Astrocyte (in vitro differentiated cells and primary cell): Measurements from ENCODE around the gene MATN4. TPM values are rescaled to one million over a fixed set of nuclear protein-coding genes. Genes with fewer than 3 reads are reported as not detected.

Experiments used
- DNase-seq: peaks from one replicate; pipeline ENCODE4 v3.0.0-alpha.2; 2010; ENCODE audit warnings: low read depth
- FAIRE-seq: peaks from 2 replicates; lab custom pipeline; 2011; peaks lifted over from hg19 to GRCh38; lab: Jason Lieb, UNC
- H2AFZ ChIP-seq: 2 replicates; pipeline ENCODE4 v1.6.0; 2012; ENCODE audit warnings: low read depth, low read length, inconsistent platforms
- H3K27ac ChIP-seq: 2 replicates; pipeline ENCODE4 v1.5.1; 2011; ENCODE audit warnings: low read depth, low read length, inconsistent platforms
- H3K27me3 ChIP-seq: 2 replicates; pipeline ENCODE4 v1.6.0; 2011; ENCODE audit warnings: low read length, inconsistent platforms; ENCODE audit not compliant: insufficient read depth
- H3K36me3 ChIP-seq: 2 replicates; pipeline ENCODE4 v1.5.1; 2011; ENCODE audit warnings: low read length, inconsistent platforms; ENCODE audit not compliant: insufficient read depth
- H3K4me1 ChIP-seq: 2 replicates; pipeline ENCODE4 v1.5.1; 2011; ENCODE audit warnings: low read length, inconsistent platforms; ENCODE audit not compliant: insufficient read depth
- H3K4me2 ChIP-seq: 2 replicates; pipeline ENCODE4 v1.6.0; 2012; ENCODE audit warnings: low read length, inconsistent platforms
- H3K4me3 ChIP-seq: 2 replicates; pipeline ENCODE4 v1.5.1; 2011; ENCODE audit warnings: low read depth, mild to moderate bottlenecking, low read length, inconsistent platforms; ENCODE audit not compliant: insufficient read depth
- H3K79me2 ChIP-seq: 2 replicates; pipeline ENCODE4 v1.6.0; 2012; ENCODE audit warnings: mild to moderate bottlenecking, low read length, inconsistent platforms; ENCODE audit not compliant: insufficient read depth
- H3K9ac ChIP-seq: 2 replicates; pipeline ENCODE4 v1.6.0; 2012; ENCODE audit warnings: mild to moderate bottlenecking, low read length, inconsistent platforms
- H3K9me3 ChIP-seq: 2 replicates; pipeline ENCODE4 v1.5.1; 2012; ENCODE audit warnings: low read depth, mild to moderate bottlenecking, low read length, inconsistent platforms; ENCODE audit not compliant: insufficient read depth
- H4K20me1 ChIP-seq: 2 replicates; pipeline ENCODE4 v1.6.0; 2012; ENCODE audit warnings: low read length, inconsistent platforms; ENCODE audit not compliant: insufficient read depth
- H3K27ac Mint-ChIP-seq: one replicate; pipeline ENCODE4 v1.8.0; 2021; ENCODE audit warnings: mild to moderate bottlenecking, mixed read lengths; ENCODE audit not compliant: unreplicated experiment
- H3K27me3 Mint-ChIP-seq: one replicate; pipeline ENCODE4 v1.8.0; 2021; ENCODE audit warnings: low read depth, mixed read lengths; ENCODE audit not compliant: unreplicated experiment
- H3K36me3 Mint-ChIP-seq: one replicate; pipeline ENCODE4 v1.8.0; 2021; ENCODE audit warnings: low read depth, mixed read lengths; ENCODE audit not compliant: unreplicated experiment
- H3K4me1 Mint-ChIP-seq: one replicate; pipeline ENCODE4 v1.8.0; 2021; ENCODE audit warnings: low read depth, mixed read lengths; ENCODE audit not compliant: unreplicated experiment
- H3K4me3 Mint-ChIP-seq: one replicate; pipeline ENCODE4 v1.8.0; 2021; ENCODE audit warnings: mild to moderate bottlenecking, moderate library complexity, mixed read lengths; ENCODE audit not compliant: unreplicated experiment
- H3K9me3 Mint-ChIP-seq: one replicate; pipeline ENCODE4 v1.8.0; 2021; ENCODE audit warnings: mild to moderate bottlenecking, mixed read lengths; ENCODE audit not compliant: unreplicated experiment
- EZH2 ChIP-seq: IDR thresholded peaks from 2 replicates; pipeline ENCODE4 v1.6.1; 2012; ENCODE audit warnings: mild to moderate bottlenecking, low read length, inconsistent platforms; ENCODE audit not compliant: insufficient read depth
- total RNA-seq: library from RNA; stranded (reverse); gene quantifications from 2 replicates; pipeline ENCODE4 v1.2.1, GENCODE V29; 2021
- TF ChIP-seq, protein P1 (sequence below): IDR thresholded peaks from 2 replicates; pipeline ENCODE4 v1.5.1; 2011; ENCODE audit warnings: low read depth, mild to moderate bottlenecking, inconsistent platforms, low read length, moderate library complexity; ENCODE audit not compliant: insufficient read depth

The MATN4 gene
- total RNA-seq, 1 donor from 2014 or later = 0.20 TPM

DNA sequence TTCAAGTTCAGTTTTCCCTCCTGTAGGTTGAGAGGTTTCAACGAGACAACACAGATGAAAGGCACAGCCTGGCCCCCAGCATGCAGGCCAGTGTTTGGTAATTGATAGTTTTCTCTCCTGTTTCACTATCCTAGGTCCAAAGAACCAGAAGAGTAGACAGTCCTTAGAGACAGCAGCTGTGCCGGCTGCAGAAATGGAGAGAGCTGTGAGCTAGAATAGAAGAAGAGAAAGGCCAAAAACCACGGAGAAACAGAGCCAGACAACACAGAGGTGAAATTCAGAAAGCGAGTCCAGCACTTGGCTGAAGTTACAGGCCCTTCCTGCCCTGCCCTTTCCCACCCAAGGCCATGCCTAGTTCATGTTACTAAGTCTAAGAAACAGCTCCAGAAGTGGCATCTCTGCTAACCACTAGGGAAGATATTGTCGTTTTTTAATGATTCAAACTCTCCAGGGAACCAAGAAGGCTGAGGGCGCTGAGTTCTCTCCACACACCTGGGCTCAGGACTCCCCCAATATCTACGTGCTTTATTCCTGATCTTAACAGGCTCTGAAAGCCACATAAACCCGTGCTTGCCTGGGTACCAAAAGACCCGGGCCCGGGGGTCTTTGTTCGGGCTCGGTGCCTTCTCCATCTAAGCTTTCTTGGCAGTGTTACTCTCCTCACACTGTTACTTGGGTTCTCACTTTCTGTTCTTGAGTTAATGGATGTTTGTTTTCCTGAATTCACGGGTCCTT is 18.0 kb downstream of the MATN4 start:
- no peak for FAIRE-seq
- H2AFZ ChIP-seq = no peak overlapping the region

DNA sequence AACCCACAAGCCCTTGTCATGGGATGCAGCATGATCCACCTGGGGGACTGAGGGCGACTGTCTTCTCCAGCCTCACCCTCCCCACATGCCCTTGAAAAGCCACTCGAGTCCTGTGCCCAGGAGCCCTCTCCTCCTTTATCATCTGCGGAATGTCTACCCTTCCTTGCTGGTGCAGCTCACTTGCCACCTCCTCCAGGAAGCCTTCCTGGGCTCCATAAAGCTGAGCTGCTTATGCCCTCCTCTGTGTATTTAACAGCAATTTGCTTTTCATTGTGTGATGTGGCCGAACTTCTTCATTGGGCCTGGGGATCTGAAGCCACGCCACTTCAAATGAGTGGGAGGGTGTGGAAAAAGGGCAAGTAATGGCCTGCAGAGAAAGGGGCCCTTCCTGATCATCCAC is 19.2 kb downstream of the MATN4 start:
- no peaks in the 10 kb centered on the region for H3K36me3 ChIP-seq
- H3K27ac ChIP-seq = no peak overlapping the region
- peaks cover 6% of the 10 kb centered on the region for H3K4me1 ChIP-seq
- peaks cover 15% of the 10 kb centered on the region for H3K27me3 ChIP-seq
- TF ChIP-seq EZH2 = no peak
- TF ChIP-seq, protein P1, sequence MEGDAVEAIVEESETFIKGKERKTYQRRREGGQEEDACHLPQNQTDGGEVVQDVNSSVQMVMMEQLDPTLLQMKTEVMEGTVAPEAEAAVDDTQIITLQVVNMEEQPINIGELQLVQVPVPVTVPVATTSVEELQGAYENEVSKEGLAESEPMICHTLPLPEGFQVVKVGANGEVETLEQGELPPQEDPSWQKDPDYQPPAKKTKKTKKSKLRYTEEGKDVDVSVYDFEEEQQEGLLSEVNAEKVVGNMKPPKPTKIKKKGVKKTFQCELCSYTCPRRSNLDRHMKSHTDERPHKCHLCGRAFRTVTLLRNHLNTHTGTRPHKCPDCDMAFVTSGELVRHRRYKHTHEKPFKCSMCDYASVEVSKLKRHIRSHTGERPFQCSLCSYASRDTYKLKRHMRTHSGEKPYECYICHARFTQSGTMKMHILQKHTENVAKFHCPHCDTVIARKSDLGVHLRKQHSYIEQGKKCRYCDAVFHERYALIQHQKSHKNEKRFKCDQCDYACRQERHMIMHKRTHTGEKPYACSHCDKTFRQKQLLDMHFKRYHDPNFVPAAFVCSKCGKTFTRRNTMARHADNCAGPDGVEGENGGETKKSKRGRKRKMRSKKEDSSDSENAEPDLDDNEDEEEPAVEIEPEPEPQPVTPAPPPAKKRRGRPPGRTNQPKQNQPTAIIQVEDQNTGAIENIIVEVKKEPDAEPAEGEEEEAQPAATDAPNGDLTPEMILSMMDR = no peak
- H3K4me1 Mint-ChIP-seq = peaks cover 5% of the 10 kb centered on the region
- H3K36me3 Mint-ChIP-seq = no peaks in the 10 kb centered on the region
- no peaks in the 10 kb centered on the region for H4K20me1 ChIP-seq
- DNase-seq = no peak
- peaks cover 25% of the 10 kb centered on the region for H3K27me3 Mint-ChIP-seq
- H3K4me3 Mint-ChIP-seq = no peak overlapping the region
- no peak overlapping the region for H3K27ac Mint-ChIP-seq
- H3K79me2 ChIP-seq = no peaks in the 10 kb centered on the region
- no peak for FAIRE-seq
- H3K4me3 ChIP-seq = no peak overlapping the region
- no peaks in the 10 kb centered on the region for H3K9me3 ChIP-seq
- H3K9me3 Mint-ChIP-seq = peaks cover under 1% of the 10 kb centered on the region
- H3K4me2 ChIP-seq = no peak overlapping the region
- H2AFZ ChIP-seq = no peak overlapping the region
- no peak overlapping the region for H3K9ac ChIP-seq

More for the DNA sequence above, 18.0 kb downstream of the MATN4 start:
- Histone ChIP-seq H3K79me2 (no peaks in the 10 kb centered on the region), H3K9me3 (peaks cover 4% of the 10 kb centered on the region), H3K36me3 (no peaks in the 10 kb centered on the region), H3K27ac (no peak overlapping the region), H4K20me1 (no peaks in the 10 kb centered on the region), H3K4me2 (no peak overlapping the region), H3K4me1 (peaks cover 6% of the 10 kb centered on the region), H3K9ac (no peak overlapping the region), H3K4me3 (no peak overlapping the region), H3K27me3 (peaks cover 15% of the 10 kb centered on the region)
- H3K9me3 Mint-ChIP-seq = peaks cover 5% of the 10 kb centered on the region
- TF ChIP-seq, protein P1 = no peak
- TF ChIP-seq EZH2 = no peak
- H3K4me3 Mint-ChIP-seq = no peak overlapping the region
- no peak for DNase-seq
- H3K36me3 Mint-ChIP-seq = no peaks in the 10 kb centered on the region
- H3K27me3 Mint-ChIP-seq = peaks cover 22% of the 10 kb centered on the region
- peaks cover 3% of the 10 kb centered on the region for H3K4me1 Mint-ChIP-seq
- H3K27ac Mint-ChIP-seq = peak overlapping the region; percentile 1

DNA sequence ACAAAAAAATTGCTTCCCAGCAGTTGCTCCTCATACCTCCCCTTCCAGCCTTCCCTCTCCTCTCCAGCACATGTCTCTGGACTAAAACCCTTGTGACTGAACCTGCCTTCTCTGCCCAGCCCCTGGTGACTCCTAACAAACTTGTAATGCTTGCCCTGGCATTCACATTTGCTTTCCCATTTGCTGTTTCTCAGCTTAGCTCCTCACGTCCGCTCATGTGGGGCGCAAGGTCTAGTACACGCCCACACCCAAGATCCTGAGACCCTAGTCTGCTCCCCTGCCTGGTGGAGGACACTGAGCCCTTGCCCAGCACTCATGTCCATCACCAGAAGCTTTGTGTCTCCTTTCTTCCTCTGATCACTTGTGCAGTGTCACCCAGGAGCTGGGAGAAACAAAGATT is 19.7 kb downstream of the MATN4 start:
- no peaks in the 10 kb centered on the region for H3K79me2 ChIP-seq
- no peak overlapping the region for H3K4me2 ChIP-seq
- DNase-seq (no peak), FAIRE-seq (no peak)
- Mint-ChIP-seq H3K27me3 (peaks cover 28% of the 10 kb centered on the region), H3K4me3 (no peak overlapping the region), H3K27ac (no peak overlapping the region), H3K4me1 (peaks cover 6% of the 10 kb centered on the region), H3K36me3 (no peaks in the 10 kb centered on the region), H3K9me3 (no peaks in the 10 kb centered on the region)
- peaks cover 6% of the 10 kb centered on the region for H3K4me1 ChIP-seq
- H3K9me3 ChIP-seq = no peaks in the 10 kb centered on the region
- no peaks in the 10 kb centered on the region for H4K20me1 ChIP-seq
- H3K4me3 ChIP-seq = no peak overlapping the region
- H2AFZ ChIP-seq = no peak overlapping the region
- TF ChIP-seq EZH2 = no peak
- TF ChIP-seq, protein P1 = no peak
- H3K27me3 ChIP-seq = peaks cover 15% of the 10 kb centered on the region
- no peak overlapping the region for H3K9ac ChIP-seq
- no peaks in the 10 kb centered on the region for H3K36me3 ChIP-seq
- H3K27ac ChIP-seq = no peak overlapping the region
